Measurements from ENCODE around the gene CLCN7. TPM values are rescaled to one million over a fixed set of nuclear protein-coding genes. Genes with fewer than 3 reads are reported as not detected.

The CLCN7 gene
- total RNA-seq, 1 experiment from 2014 or later: 64.0 TPM

DNA sequence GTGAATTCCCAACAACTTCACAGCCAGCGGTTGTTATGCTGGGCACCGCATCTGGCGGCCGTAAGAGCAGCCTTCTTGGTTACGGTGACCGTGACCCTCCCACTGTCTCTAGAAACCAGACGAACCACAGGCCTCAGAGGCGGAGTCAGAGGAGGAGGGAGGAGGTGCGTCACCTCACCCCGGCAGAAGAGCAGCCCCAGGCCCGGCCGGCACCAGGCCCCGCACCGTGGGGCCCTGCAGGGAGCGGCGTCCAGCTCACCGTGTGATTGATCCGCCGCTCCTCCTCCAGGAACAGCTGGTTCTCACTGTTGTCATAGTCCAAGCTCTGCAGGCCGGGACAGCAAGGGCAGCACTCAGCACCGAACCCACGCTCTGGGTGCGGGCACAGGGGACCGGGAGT is 13.7 kb downstream of the CLCN7 start:
- no peaks in the 10 kb centered on the region for H3K27me3 ChIP-seq (ENCODE audit: insufficient read depth, low read length)
- H3K4me3 ChIP-seq (replicated peaks in 1 of 2; ENCODE audit: low read depth in 1 of 2, low read length in 2 of 2): no peak overlapping the region
- RAD21 ChIA-PET (ENCODE audit: low non-redundant PET in 1 of 2, low total read pairs in 2 of 2, uncharacterized antibody in 2 of 2, unreplicated experiment in 2 of 2): no interaction called here
- intact Hi-C loops (cut with micrococcal nuclease): no loop called here
- CTCF ChIA-PET: no interaction called here
- H3K27ac ChIP-seq (ENCODE audit: low read depth, low read length): no peak overlapping the region
- H2AFZ ChIP-seq (ENCODE audit: low read depth, low read length, poor library complexity, severe bottlenecking): no peak overlapping the region
- no peaks in the 10 kb centered on the region for H3K9me2 ChIP-seq (ENCODE audit: insufficient read depth)
- H3K4me1 ChIP-seq (ENCODE audit: control insufficient read depth in 1 of 2, insufficient read depth in 2 of 2, low read length in 2 of 2): no peaks in the 10 kb centered on the region
- H3K79me2 ChIP-seq (ENCODE audit: insufficient read depth, low read length): 0 out of 2 replicates have a peak, but pooled peaks cover under 1% of the 10 kb centered on the region
- POLR2A ChIA-PET: no interaction called here
- BruUV-seq (replicated peaks): no TSS peak
- no peak overlapping the region for H3K4me2 ChIP-seq (ENCODE audit: low read length)
- TF ChIP-seq EGR1 (IDR thresholded peaks at IDR 0.05; ENCODE audit: low read depth): no peak
- no peak for TF ChIP-seq EZH2phosphoT487 (IDR thresholded peaks at IDR 0.05; ENCODE audit: borderline replicate concordance)
- TF ChIP-seq FOSL1 (IDR thresholded peaks at IDR 0.05; ENCODE audit: low read depth): no peak
- no peak for TF ChIP-seq YY1 (IDR thresholded peaks at IDR 0.05; ENCODE audit: extremely low read depth, insufficient replicate concordance, low read depth, low read length)
- TF ChIP-seq EZH2 (IDR thresholded peaks at IDR 0.05): no peak
- no peak for TF ChIP-seq ELF1 (IDR thresholded peaks at IDR 0.05; ENCODE audit: borderline replicate concordance, low read depth)
- TF ChIP-seq, protein P1, sequence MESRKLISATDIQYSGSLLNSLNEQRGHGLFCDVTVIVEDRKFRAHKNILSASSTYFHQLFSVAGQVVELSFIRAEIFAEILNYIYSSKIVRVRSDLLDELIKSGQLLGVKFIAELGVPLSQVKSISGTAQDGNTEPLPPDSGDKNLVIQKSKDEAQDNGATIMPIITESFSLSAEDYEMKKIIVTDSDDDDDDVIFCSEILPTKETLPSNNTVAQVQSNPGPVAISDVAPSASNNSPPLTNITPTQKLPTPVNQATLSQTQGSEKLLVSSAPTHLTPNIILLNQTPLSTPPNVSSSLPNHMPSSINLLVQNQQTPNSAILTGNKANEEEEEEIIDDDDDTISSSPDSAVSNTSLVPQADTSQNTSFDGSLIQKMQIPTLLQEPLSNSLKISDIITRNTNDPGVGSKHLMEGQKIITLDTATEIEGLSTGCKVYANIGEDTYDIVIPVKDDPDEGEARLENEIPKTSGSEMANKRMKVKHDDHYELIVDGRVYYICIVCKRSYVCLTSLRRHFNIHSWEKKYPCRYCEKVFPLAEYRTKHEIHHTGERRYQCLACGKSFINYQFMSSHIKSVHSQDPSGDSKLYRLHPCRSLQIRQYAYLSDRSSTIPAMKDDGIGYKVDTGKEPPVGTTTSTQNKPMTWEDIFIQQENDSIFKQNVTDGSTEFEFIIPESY (IDR thresholded peaks at IDR 0.05; ENCODE audit: extremely low read depth, insufficient replicate concordance, low read length): no peak
- no peak for TF ChIP-seq CEBPB (IDR thresholded peaks at IDR 0.05; ENCODE audit: low read depth)
- TF ChIP-seq ZFX (IDR thresholded peaks at IDR 0.05): no peak
- TF ChIP-seq, protein P2, sequence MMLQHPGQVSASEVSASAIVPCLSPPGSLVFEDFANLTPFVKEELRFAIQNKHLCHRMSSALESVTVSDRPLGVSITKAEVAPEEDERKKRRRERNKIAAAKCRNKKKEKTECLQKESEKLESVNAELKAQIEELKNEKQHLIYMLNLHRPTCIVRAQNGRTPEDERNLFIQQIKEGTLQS (IDR thresholded peaks at IDR 0.05): no peak
- no peak for TF ChIP-seq POLR2A (IDR thresholded peaks at IDR 0.05; ENCODE audit: borderline replicate concordance, extremely low read depth, insufficient read depth, insufficient read length)
- no peak for TF ChIP-seq CBX3 (IDR thresholded peaks at IDR 0.05; ENCODE audit: low read depth)
- TF ChIP-seq POLR2AphosphoS5 (IDR thresholded peaks at IDR 0.05; ENCODE audit: low read depth, low read length): no peak
- no peak for TF ChIP-seq SIN3A (IDR thresholded peaks at IDR 0.05; ENCODE audit: low read depth)
- no peak for TF ChIP-seq JUND (IDR thresholded peaks at IDR 0.05)
- TF ChIP-seq, protein P3, sequence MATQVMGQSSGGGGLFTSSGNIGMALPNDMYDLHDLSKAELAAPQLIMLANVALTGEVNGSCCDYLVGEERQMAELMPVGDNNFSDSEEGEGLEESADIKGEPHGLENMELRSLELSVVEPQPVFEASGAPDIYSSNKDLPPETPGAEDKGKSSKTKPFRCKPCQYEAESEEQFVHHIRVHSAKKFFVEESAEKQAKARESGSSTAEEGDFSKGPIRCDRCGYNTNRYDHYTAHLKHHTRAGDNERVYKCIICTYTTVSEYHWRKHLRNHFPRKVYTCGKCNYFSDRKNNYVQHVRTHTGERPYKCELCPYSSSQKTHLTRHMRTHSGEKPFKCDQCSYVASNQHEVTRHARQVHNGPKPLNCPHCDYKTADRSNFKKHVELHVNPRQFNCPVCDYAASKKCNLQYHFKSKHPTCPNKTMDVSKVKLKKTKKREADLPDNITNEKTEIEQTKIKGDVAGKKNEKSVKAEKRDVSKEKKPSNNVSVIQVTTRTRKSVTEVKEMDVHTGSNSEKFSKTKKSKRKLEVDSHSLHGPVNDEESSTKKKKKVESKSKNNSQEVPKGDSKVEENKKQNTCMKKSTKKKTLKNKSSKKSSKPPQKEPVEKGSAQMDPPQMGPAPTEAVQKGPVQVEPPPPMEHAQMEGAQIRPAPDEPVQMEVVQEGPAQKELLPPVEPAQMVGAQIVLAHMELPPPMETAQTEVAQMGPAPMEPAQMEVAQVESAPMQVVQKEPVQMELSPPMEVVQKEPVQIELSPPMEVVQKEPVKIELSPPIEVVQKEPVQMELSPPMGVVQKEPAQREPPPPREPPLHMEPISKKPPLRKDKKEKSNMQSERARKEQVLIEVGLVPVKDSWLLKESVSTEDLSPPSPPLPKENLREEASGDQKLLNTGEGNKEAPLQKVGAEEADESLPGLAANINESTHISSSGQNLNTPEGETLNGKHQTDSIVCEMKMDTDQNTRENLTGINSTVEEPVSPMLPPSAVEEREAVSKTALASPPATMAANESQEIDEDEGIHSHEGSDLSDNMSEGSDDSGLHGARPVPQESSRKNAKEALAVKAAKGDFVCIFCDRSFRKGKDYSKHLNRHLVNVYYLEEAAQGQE (IDR thresholded peaks at IDR 0.05; ENCODE audit: low read depth): no peak
- no peak for TF ChIP-seq SRF (IDR thresholded peaks at IDR 0.05; ENCODE audit: low read depth)
- no peak for TF ChIP-seq TCF7L2 (IDR thresholded peaks at IDR 0.05; ENCODE audit: borderline replicate concordance, extremely low read depth, insufficient read depth, insufficient read length)
- ATAC-seq (no peak), DNase-seq (ENCODE audit: low read depth, low spot score) (no peak)
- no peaks in the 10 kb centered on the region for H3K9me3 ChIP-seq (ENCODE audit: control insufficient read depth in 1 of 2, insufficient read depth in 1 of 2, low read depth in 1 of 2, low read length in 2 of 2)
- H3K36me3 ChIP-seq (ENCODE audit: control insufficient read depth in 1 of 2, insufficient read depth in 2 of 2, low read length in 2 of 2): no peaks in the 10 kb centered on the region; a peak in 1 of 4 replicates
- no peak overlapping the region for H3K9ac ChIP-seq (ENCODE audit: low read length)
- H4K20me1 ChIP-seq (ENCODE audit: insufficient read depth): no peaks in the 10 kb centered on the region
